Astrocyte of the spinal cord (primary cell): ENCODE measurements around the gene HDAC4.

Experiments
- DNase-seq: peaks from one replicate; pipeline ENCODE4 v3.0.0; 2011; ENCODE audit warnings: low read depth, low spot score
- H3K4me3 ChIP-seq: 2 replicates; pipeline ENCODE4 v1.5.1; 2011; ENCODE audit warnings: low read depth, mild to moderate bottlenecking, low read length, moderate library complexity
- in situ Hi-C: cut with HindIII; loops from 2 replicates; pipeline ENCODE4 v1.10.0; 2017; ENCODE audit warnings: low sequenced_read_pairs
- TF ChIP-seq, protein P1 (sequence below): IDR thresholded peaks from 2 replicates; pipeline ENCODE4 v1.5.1; 2012; ENCODE audit warnings: low read depth, mild to moderate bottlenecking, low read length, inconsistent platforms

HDAC4 gene

DNA sequence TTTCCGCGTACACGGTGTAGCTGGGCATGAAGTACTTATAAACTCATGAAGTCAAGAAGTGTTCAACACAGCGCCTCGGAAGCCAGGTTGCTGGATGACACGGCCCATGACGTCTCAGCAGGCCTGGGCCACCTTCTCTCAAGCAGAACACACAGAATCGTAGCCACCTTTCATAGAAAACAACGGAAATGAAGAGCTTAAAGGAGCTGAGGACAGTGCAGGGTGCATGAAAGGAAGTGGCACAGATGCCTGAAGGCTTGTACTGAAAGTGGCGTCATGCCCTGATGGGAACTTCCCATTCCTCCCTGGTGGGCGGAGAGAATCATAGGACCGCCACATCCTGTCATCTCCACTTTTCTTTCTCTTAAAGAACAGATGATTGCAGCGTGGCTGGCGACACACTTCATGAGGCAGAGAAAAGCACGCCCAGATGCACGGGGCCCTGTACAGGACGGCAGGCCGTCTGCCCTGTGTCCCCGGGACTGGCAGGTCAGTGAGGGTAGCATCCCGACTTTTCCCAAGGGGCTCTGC lies 31.1 kb downstream of the HDAC4 start:
- DNase-seq, result no peak
- H3K4me3 ChIP-seq, result no peak overlapping the region
- TF ChIP-seq, protein P1, sequence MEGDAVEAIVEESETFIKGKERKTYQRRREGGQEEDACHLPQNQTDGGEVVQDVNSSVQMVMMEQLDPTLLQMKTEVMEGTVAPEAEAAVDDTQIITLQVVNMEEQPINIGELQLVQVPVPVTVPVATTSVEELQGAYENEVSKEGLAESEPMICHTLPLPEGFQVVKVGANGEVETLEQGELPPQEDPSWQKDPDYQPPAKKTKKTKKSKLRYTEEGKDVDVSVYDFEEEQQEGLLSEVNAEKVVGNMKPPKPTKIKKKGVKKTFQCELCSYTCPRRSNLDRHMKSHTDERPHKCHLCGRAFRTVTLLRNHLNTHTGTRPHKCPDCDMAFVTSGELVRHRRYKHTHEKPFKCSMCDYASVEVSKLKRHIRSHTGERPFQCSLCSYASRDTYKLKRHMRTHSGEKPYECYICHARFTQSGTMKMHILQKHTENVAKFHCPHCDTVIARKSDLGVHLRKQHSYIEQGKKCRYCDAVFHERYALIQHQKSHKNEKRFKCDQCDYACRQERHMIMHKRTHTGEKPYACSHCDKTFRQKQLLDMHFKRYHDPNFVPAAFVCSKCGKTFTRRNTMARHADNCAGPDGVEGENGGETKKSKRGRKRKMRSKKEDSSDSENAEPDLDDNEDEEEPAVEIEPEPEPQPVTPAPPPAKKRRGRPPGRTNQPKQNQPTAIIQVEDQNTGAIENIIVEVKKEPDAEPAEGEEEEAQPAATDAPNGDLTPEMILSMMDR, result no peak
- in situ Hi-C loops, result no loop called here

DNA sequence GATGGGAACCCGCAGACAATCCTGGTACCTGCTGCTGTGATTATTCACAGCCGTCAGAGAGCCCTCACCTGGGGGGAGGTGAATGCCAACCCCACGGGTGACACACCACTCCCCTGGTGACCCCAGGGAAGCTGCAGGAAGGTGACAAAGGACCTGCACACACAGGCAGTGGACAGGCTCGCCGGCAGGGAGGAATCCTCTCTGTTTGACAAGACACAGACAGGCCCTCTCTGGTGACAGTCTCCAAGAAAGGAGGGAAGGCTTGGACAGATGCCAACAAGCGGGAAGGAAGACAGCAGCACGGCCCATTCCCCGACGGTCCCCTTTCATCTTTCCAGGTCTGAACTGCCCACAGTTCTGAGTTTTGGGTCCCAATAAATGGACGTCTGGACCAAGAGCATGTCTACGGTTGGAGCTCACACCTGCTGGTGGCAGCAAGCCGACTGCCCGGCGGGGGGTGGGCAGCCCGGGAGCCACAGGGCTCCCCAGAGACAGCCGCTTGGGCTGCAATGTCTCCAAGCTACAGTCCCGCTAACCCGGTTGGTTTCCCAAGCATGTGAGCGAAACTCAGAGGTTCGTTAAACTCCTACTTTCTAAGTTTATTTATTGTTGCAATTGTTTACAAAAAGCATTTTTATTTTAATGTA lies 31.8 kb downstream of the HDAC4 start:
- TF ChIP-seq, protein P1, result no peak
- no peak for DNase-seq
- no peak overlapping the region for H3K4me3 ChIP-seq
- in situ Hi-C loops, result no loop called here

GRCh38 chr2:239368321-239368720 lies 32.5 kb downstream of the HDAC4 start:
- DNase-seq, result no peak
- TF ChIP-seq, protein P1, result no peak
- in situ Hi-C loops, result no loop called here
- H3K4me3 ChIP-seq, result no peak overlapping the region

DNA sequence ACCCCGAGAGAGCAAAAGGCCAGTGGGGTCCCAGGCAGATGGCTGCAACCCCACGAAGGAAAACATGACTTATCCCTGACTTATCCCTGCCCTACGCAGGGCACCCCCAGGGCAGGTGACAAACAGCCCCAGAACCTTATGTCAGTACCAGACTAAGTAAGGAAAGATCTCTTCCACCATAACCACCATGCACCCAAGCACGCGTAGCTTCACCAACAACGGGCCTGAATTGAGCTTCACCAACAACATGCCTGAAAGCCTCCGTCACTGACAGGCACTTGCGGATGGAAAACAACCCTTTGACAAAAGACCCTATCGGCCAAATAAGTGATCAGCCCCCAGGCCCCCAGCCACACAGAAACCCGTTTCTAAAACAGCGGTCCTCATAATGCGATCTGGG lies 34.1 kb downstream of the HDAC4 start:
- TF ChIP-seq, protein P1, result no peak
- in situ Hi-C loops, result no loop called here
- H3K4me3 ChIP-seq, result no peak overlapping the region
- DNase-seq, result no peak

- in situ Hi-C loops, result no loop called here
- DNase-seq, result no peak
- H3K4me3 ChIP-seq, result no peak overlapping the region
- TF ChIP-seq, protein P1, result no peak
These were observed 34.9 kb downstream of the HDAC4 start for GRCh38 chr2:239365782-239366435.

- DNase-seq, result no peak
- in situ Hi-C loops, result no loop called here
- no peak overlapping the region for H3K4me3 ChIP-seq
- TF ChIP-seq, protein P1, result no peak
These were observed 35.6 kb downstream of the HDAC4 start for GRCh38 chr2:239365071-239365781.
